K562 (cell line): ENCODE results near the gene WASF2. TPM values are rescaled to one million over a fixed set of nuclear protein-coding genes. Genes with fewer than 3 reads are reported as not detected.
A peak's percentile ranks its signal among the peaks of the same experiment; 100 is the strongest.

Experiments used
- ARID4B ChIP-seq: sonication (generic); formaldehyde crosslinking; IDR thresholded peaks from 2 replicates; pipeline ENCODE4 v1.8.0; 2022; ENCODE audit warnings: mild to moderate bottlenecking, missing genetic modification reagents
- CEBPB ChIP-seq: fragments of 450-650 bp; IDR thresholded peaks from 2 replicates; pipeline ENCODE4 v1.6.1; 2016; ENCODE audit warnings: missing genetic modification characterization, missing compliant biosample characterization
- EHMT2 ChIP-seq: fragments of 450-650 bp; IDR thresholded peaks from 2 replicates; pipeline ENCODE4 v1.6.1; 2018; ENCODE audit warnings: antibody characterized with exemption
- RBBP5 ChIP-seq: fragments of 200-600 bp; sonication (generic); IDR thresholded peaks from 2 replicates; pipeline ENCODE4 v1.6.1; 2012; ENCODE audit warnings: borderline replicate concordance, mild to moderate bottlenecking, low read length, control low read depth, inconsistent platforms; ENCODE audit not compliant: insufficient read depth, poor library complexity, severe bottlenecking
- TCF15 ChIP-seq: fragments of 250-450 bp; sonication (Bioruptor Pico); IDR thresholded peaks from 2 replicates; pipeline ENCODE4 v1.8.0; 2022; ENCODE audit warnings: moderate library complexity, mild to moderate bottlenecking, inconsistent platforms
- TGIF2 ChIP-seq: sonication (generic); formaldehyde crosslinking; IDR thresholded peaks from 2 replicates; pipeline ENCODE4 v1.8.1; 2022; ENCODE audit warnings: mild to moderate bottlenecking, missing genetic modification reagents, moderate library complexity
- ZC3H4 ChIP-seq: sonication (generic); formaldehyde crosslinking; IDR thresholded peaks from 2 replicates; pipeline ENCODE4 v1.9.0; 2021; ENCODE audit warnings: missing genetic modification reagents, borderline replicate concordance
- polyA plus RNA-seq, 8 experiments: library from polyadenylated mRNA; depleted of rRNA in 4 of 8; stranded (reverse) in 5 of 8; unstranded in 3 of 8; fragments of >200 nt; fragmentation: Nextera tagmentation in 2 of 8; fragmentation: Illumina TruSeq in 1 of 8; extraction: Ambion mirVana in 2 of 8; extraction: Trizol in 1 of 8; gene quantifications; 2 replicates each; pipeline versions ENCODE4 v1.2.1 to v1.2.3, GENCODE V29; 2011 to 2014; ENCODE audit warnings: inconsistent platforms in 1 of 8, missing spikeins in 1 of 8
- total RNA-seq, 7 experiments: library from RNA; depleted of rRNA in 6 of 7; stranded (reverse); fragments of >200 nt in 6 of 7; fragmentation: Illumina TruSeq in 2 of 7; extraction: Trizol in 2 of 7; gene quantifications; 2 replicates each; pipeline versions ENCODE4 v1.2.1 to v1.2.3, GENCODE V29; 2011 to 2021; ENCODE audit warnings: low replicate concordance in 1 of 7

The WASF2 gene
- total and polyA plus RNA-seq, 9 of the 15 experiments (the other 6 are each of a cell fraction or from before 2014, with no cell fraction given), result 8.2 to 163 (median 31.2) TPM

DNA sequence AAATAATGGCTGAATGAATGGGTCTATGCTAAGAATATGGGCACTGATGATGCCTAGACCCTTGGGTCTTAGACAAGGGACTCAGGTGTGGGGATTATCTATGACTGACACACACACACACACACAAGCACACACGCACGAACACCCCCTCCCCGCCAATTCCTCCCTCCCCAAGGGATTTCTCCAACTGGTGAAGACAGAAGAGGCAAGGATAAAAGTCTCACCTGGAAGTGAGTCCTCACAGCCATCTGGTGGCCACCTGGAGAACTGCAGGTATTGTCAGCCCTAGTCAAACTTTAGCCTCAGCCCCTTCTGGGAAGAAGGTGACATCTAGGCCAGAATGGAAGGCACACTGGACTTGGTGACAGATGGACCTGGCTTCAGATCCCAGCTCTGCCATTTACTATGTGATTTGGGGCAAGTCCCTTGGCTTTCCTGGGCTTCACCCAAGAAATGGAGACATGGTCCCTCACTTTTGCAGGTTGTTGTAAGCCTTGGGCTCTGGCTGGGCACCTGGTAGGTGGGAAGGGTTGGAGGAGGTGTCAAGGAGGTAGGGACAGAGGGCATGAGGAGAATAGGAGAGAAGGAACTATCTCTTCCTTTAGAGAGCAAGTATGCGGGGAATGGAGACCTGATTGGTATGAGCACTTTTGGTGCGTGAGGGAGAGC lies 101.5 kb downstream of the WASF2 start (continued):
- TF ChIP-seq ZC3H4 (CRISPR knock-in tag) (no peak), TGIF2 (CRISPR knock-in tag) (no peak), ARID4B (CRISPR knock-in tag) (peak; percentile 38; the same call in 1 of the 2 replicates), RBBP5 (no peak), TCF15 (CRISPR knock-in tag) (0 out of 2 replicates have a peak, but pooled peaks have one; percentile 11), CEBPB (no peak), EHMT2 (no peak)
